AG04450 (cell line): ENCODE measurements around the gene ATP1A3. TPM values are rescaled to one million over a fixed set of nuclear protein-coding genes. Genes with fewer than 3 reads are reported as not detected.

Source experiments
- CTCF ChIA-PET: fragments of 300-600, 350-600 bp; formaldehyde crosslinking; extraction: SDS; loops from one replicate; lab custom pipeline; 2022; ENCODE audit warnings: antibody characterized with exemption, inconsistent platforms; lab: Charles Lee
- POLR2A ChIA-PET: fragments of 350-600 bp; formaldehyde crosslinking; extraction: SDS; loops from one replicate; lab custom pipeline; 2021; ENCODE audit warnings: antibody characterized with exemption, inconsistent platforms; lab: Yijun Ruan, JAX
- DNase-seq: peaks from one replicate; pipeline ENCODE4 v3.0.0-alpha.2; 2011; ENCODE audit warnings: low read depth, low spot score
- H3K27ac ChIP-seq: one replicate; pipeline ENCODE4 v1.5.1; 2012; ENCODE audit warnings: low read depth, low read length, control low read depth
- H3K27me3 ChIP-seq: one replicate; pipeline ENCODE4 v1.6.0; 2012; ENCODE audit warnings: low read length; ENCODE audit not compliant: control insufficient read depth, insufficient read depth
- H3K4me3 ChIP-seq: 2 replicates; pipeline ENCODE4 v1.5.1; 2011; ENCODE audit warnings: mild to moderate bottlenecking, low read depth, low read length, control low read depth
- H3K9me3 ChIP-seq: 2 replicates; pipeline ENCODE4 v1.5.1; 2012; ENCODE audit warnings: low read length; ENCODE audit not compliant: control insufficient read depth, insufficient read depth
- polyA plus RNA-seq: library from polyadenylated mRNA; depleted of rRNA; stranded (reverse); fragments of >200 nt; gene quantifications from 2 replicates; pipeline ENCODE4 v1.2.3, GENCODE V29; 2011
- TF ChIP-seq, protein P1 (sequence below): IDR thresholded peaks from 2 replicates; pipeline ENCODE4 v1.5.1; 2011; ENCODE audit warnings: low read depth, low read length, control low read depth, inconsistent platforms

The ATP1A3 gene
- polyA plus RNA-seq, 1 experiment: not detected

DNA sequence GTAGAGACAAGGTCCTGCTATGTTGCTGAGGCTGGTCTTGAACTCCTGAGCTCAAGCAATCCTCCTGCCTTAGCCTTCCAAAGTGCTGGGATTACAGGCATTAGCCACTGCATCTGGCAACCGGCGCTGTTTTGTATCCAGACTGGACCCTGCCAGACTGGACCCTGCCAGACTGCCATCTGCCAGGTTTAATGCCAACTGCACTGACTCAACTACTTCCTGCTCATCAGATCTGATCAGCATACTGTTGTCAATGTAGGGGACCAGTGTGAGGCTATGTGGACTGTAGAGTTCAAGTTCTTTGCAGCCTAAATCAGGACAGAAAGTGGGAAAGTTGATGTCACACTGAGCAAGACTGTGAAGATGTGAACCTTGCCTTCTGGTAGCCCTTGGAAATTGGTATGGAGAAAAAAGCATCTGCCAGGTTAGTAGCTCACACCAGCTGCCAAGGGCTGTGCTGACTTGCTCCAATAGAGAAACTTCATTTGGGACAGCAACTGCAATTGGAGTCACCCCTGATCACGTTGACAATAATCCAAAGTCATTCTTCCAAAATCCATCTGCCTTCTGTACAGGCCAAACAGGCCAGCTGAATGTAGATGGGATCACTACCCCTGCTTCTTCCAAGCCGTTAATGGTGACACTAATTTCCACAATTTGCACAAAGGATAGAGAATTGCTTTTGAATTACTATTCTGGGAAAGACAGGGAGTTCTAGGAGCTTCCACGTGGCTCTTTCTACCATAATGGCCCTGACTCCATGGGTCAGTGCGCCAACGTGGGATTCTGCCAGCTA lies 36.8 kb upstream of the ATP1A3 start:
- Histone ChIP-seq H3K4me3 (no peak overlapping the region), H3K9me3 (no peaks in the 10 kb centered on the region), H3K27me3 (peaks cover 11% of the 10 kb centered on the region), H3K27ac (no peak overlapping the region)
- CTCF ChIA-PET: interaction anchor here (0.9 kb wide), 1 partner anchor 34 kb away, joined by 4 read pairs; no protein-coding TSS in a partner anchor
- TF ChIP-seq, protein P1, sequence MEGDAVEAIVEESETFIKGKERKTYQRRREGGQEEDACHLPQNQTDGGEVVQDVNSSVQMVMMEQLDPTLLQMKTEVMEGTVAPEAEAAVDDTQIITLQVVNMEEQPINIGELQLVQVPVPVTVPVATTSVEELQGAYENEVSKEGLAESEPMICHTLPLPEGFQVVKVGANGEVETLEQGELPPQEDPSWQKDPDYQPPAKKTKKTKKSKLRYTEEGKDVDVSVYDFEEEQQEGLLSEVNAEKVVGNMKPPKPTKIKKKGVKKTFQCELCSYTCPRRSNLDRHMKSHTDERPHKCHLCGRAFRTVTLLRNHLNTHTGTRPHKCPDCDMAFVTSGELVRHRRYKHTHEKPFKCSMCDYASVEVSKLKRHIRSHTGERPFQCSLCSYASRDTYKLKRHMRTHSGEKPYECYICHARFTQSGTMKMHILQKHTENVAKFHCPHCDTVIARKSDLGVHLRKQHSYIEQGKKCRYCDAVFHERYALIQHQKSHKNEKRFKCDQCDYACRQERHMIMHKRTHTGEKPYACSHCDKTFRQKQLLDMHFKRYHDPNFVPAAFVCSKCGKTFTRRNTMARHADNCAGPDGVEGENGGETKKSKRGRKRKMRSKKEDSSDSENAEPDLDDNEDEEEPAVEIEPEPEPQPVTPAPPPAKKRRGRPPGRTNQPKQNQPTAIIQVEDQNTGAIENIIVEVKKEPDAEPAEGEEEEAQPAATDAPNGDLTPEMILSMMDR: no peak
- POLR2A ChIA-PET: no interaction called here
- no peak for DNase-seq

- Histone ChIP-seq H3K27me3 (peaks cover 15% of the 10 kb centered on the region), H3K4me3 (no peak overlapping the region), H3K27ac (no peak overlapping the region), H3K9me3 (no peaks in the 10 kb centered on the region)
- no peak for DNase-seq
- ChIA-PET POLR2A (no interaction called here), CTCF (interaction anchor here (0.5 to 1.3 kb wide), 5 partner anchors 9 to 53 kb away, joined by 3 to 5 read pairs (median 4); no protein-coding TSS in a partner anchor)
- TF ChIP-seq, protein P1: peak; percentile 48
These were observed 34.5 kb upstream of the ATP1A3 start for GRCh38 chr19:42028304-42029216.

DNA sequence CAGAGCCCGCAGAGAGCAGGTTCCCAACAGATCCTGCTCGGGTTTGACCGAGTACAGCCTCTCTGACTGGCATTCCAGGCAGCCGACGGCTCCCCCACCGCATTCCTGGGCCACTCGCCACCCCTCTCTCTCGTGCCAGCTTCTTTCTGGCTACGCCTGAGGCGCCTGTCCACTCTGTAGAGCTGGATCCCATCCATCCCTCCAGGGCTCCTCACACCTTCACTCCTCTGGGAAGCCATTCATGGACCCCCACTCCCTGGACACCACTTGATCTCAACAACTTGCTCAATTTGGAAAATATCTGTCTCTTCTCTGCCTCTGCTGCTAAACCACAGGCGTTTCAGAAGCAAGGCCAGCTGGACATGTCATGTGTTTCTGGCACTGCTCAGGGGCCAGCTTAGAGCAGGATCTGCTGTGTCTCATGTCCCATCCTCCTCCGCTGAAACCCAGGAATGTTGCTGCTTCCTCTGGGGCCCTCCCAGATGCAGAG lies 30.6 kb upstream of the ATP1A3 start:
- TF ChIP-seq, protein P1: no peak
- POLR2A ChIA-PET: interaction anchor here (1.0 kb wide), 1 partner anchor 14 kb away, joined by 3 read pairs; no protein-coding TSS in a partner anchor
- CTCF ChIA-PET: interaction anchor here (1.2 to 2.2 kb wide), 2 partner anchors 8 to 10 kb away, joined by 4 to 7 read pairs; no protein-coding TSS in a partner anchor
- peak overlapping the region; percentile 21 for H3K27ac ChIP-seq
- H3K9me3 ChIP-seq: no peaks in the 10 kb centered on the region
- DNase-seq: peak; percentile 24
- no peak overlapping the region for H3K4me3 ChIP-seq
- peaks cover 4% of the 10 kb centered on the region for H3K27me3 ChIP-seq

DNA sequence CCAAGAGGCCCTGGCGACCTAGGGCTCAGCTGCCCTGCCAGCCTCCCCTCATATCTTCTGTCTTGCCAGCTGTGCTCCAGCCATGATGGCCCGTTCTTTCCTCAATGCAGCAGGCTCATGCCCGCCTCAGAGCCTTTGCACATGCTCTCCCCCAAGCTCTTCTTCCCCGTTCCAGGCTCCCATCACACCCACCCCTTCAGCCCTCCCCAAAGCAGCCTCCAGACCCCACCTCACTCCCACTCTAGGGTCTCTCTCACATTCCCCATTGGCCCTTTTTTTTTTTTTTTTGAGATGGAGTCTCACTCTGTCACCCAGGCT lies 29.9 kb upstream of the ATP1A3 start:
- no peak overlapping the region for H3K27ac ChIP-seq
- H3K9me3 ChIP-seq: no peaks in the 10 kb centered on the region
- TF ChIP-seq, protein P1: no peak
- ChIA-PET CTCF (interaction anchor here (1.7 to 2.2 kb wide), 2 partner anchors 9 to 11 kb away, joined by 7 to 14 read pairs; no protein-coding TSS in a partner anchor), POLR2A (no interaction called here)
- no peak overlapping the region for H3K4me3 ChIP-seq
- H3K27me3 ChIP-seq: peaks cover 4% of the 10 kb centered on the region
- no peak for DNase-seq
